ENCODE results near the gene TAF11L12. TPM values are rescaled to one million over a fixed set of nuclear protein-coding genes. Genes with fewer than 3 reads are reported as not detected.
"Not testable (repeated sequence)": the region's sequence is repeated elsewhere in the genome, so short reads cannot be mapped to it uniquely, and the experiment has no call there.

Gene TAF11L12
- not detected for total RNA-seq

DNA sequence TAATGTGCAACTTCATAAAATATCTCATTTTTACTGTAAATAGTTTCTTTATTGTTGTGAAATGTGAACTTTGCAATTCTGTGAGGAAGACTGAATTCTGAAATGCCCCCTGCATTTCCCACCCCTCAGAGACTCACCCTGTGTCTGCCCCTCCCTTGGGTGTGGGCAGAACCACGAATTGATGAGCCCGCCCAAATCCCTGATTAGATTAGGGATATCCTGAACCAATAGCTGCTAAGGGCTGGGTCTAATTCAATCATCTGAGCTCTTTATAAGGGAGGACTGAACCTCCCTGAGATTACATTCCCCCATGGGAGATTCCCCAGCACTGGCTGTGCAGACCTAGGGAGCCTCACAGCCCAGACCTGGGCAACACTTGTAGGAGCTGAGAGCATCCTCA, at the start of gene TAF11L12:
TSS of gene TAF11L12 (plus strand) at position 301 of the 400 bp plus-strand sequence.
- DNase-seq (ENCODE audit: low spot score) = not testable (repeated sequence)

DNA sequence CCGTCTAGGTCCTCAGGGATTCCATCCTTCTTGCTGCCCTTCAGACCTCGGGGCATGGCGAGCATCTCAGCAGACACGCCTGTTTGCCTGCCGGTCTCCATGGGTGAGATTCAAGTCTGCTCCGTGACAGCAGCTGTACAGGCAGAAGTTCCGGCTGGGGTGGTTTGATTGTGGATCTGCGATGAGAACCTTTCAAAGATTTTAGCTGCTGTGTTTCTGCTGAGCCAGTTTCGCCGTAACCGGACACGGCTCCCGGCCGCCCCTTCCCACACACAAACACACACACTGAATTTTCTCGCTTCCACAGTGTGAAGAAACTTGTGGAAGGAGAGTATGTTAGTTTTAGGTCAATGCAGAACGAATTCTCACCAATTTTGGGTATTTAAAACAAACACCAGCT, 24.5 kb upstream of the TAF11L12 start, which contains the start of gene TAF11L7:
TSS of gene TAF11L7 (minus strand) at position 101 of the 400 bp plus-strand sequence.
- not testable (repeated sequence) for DNase-seq (ENCODE audit: low spot score)

DNA sequence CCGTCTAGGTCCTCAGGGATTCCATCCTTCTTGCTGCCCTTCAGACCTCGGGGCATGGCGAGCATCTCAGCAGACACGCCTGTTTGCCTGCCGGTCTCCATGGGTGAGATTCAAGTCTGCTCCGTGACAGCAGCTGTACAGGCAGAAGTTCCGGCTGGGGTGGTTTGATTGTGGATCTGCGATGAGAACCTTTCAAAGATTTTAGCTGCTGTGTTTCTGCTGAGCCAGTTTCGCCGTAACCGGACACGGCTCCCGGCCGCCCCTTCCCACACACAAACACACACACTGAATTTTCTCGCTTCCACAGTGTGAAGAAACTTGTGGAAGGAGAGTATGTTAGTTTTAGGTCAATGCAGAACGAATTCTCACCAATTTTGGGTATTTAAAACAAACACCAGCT, 19.3 kb upstream of the TAF11L12 start, which contains the start of gene TAF11L8:
TSS of gene TAF11L8 (minus strand) at position 101 of the 400 bp plus-strand sequence.
- not testable (repeated sequence) for DNase-seq (ENCODE audit: low spot score)

DNA sequence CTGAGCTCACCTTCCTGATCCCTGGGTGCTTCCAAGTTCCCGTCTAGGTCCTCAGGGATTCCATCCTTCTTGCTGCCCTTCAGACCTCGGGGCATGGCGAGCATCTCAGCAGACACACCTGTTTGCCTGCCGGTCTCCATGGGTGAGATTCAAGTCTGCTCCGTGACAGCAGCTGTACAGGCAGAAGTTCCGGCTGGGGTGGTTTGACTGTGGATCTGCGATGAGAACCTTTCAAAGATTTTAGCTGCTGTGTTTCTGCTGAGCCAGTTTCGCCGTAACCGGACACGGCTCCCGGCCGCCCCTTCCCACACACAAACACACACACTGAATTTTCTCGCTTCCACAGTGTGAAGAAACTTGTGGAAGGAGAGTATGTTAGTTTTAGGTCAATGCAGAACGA, 15.9 kb upstream of the TAF11L12 start, which contains the start of gene TAF11L9:
TSS of gene TAF11L9 (minus strand) at position 140 of the 400 bp plus-strand sequence.
- not testable (repeated sequence) for DNase-seq (ENCODE audit: low spot score)

DNA sequence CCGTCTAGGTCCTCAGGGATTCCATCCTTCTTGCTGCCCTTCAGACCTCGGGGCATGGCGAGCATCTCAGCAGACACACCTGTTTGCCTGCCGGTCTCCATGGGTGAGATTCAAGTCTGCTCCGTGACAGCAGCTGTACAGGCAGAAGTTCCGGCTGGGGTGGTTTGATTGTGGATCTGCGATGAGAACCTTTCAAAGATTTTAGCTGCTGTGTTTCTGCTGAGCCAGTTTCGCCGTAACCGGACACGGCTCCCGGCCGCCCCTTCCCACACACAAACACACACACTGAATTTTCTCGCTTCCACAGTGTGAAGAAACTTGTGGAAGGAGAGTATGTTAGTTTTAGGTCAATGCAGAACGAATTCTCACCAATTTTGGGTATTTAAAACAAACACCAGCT, 12.5 kb upstream of the TAF11L12 start, which contains the start of gene TAF11L10:
TSS of gene TAF11L10 (minus strand) at position 101 of the 400 bp plus-strand sequence.
- DNase-seq (ENCODE audit: low spot score) = not testable (repeated sequence)

DNA sequence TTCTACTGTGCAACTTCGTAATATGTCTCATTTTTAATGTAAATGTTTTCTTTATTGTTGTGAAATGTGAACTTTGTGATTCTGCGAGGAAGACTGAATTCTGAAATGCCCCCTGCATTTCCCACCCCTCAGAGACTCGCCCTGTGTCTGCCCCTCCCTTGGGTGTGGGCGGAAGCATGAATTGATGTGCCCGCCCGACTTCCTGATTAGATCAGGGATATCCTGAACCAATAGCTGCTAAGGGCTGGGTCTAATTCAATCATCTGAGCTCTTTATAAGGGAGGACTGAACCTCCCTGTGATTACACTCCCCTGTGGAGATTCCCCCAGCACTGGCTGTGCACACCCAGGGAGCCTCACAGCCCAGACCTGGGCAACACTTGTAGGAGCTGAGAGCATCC, 6.3 kb upstream of the TAF11L12 start, which contains the start of gene TAF11L11:
TSS of gene TAF11L11 (plus strand) at position 304 of the 400 bp plus-strand sequence.
- DNase-seq (ENCODE audit: low spot score) = not testable (repeated sequence)

DNA sequence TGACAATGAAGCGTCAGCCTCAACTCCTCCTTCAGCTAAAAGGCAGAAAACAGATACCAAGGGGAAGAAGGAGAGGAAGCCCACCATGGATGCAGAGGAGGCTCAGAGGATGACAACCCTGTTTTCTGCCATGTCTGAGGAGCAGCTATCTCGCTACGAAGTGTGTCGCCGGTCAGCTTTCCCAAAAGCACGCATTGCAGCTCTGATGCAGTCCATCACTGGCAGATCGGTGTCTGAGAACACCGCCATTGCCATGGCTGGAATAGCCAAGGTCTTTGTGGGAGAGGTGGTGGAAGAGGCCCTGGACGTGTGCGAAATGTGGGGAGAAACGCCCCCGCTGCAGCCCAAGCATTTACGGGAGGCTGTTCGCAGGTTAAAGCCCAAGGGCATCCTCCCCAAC, 5.2 kb upstream of the TAF11L12 start:
- no peak for DNase-seq (ENCODE audit: low spot score)

DNA sequence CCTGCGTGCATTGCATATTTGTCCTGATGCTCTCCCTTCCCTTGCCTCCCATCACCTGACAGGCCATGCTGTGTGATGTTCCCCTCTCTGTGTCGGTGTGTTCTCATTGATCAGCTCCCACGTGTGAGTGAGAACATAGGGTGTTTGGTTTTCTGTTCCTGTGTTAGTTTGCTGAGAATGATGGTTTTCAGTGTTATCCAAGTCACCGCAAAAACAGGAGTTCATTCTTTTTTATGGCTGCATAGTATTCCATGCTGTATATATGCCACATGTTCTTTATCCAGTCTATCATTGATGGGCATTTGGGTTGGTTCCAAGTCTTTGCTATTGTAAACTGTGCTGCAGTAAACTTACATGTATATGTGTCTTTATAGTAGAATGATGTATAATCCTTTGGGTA, 2.7 kb upstream of the TAF11L12 start:
- DNase-seq (ENCODE audit: low spot score) = not testable (repeated sequence)

DNA sequence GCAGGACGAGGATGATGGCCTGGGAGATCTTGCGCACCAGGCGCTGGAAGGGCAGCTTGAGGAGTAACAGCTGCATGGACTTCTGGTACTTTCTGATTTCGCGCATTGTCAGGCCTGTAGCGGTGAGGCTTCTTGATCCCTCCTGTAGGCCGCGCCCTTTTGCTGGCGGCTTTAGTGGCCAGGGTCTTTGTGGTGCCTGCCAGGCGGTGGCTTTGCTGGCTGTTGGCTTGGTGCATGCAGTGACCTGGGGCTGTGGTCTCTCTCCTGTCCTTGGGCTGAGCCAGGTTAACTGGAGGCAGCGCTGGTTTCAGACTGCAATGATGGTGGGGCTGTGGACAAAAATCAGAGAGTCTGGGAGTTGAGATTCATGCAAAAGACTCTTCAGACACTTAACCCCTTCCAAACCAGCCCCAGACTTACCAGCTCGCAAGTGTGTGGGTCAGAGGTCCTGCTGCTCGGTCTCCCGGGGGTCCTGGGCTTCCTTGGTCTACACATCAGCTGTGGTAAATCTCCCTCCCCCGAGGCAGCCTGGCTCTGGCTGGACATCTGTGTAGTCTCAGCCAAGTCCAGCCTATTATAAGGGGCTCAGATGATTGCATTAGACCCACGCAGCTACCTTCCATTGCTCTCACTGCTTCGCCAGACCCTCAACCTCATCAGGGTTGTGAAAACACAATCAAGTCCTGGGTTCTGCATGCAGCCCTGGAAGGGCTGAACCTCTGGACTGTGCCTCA, 4.8 kb downstream of the TAF11L12 start:
- no peak for DNase-seq (ENCODE audit: low spot score)

DNA sequence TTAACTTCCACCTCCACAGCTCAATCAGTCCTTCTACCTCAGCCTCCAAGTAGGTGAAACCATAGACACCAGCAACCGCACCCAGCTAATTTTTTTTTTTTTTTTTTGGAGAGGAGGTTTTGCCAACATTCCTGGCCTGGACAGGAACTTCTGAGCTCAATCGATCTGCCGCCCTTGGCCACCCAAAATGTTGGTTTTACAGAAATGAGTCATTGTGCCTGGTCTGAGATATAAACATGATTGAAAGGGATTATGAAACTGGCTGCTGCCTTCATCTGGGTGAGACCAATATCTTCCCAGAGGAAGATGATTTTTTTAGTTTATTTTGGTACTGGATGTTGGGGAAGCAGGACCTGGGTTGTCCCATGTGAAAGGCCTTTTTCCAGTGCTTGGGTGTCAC, 9.2 kb downstream of the TAF11L12 start:
- DNase-seq (ENCODE audit: low spot score) = no peak

DNA sequence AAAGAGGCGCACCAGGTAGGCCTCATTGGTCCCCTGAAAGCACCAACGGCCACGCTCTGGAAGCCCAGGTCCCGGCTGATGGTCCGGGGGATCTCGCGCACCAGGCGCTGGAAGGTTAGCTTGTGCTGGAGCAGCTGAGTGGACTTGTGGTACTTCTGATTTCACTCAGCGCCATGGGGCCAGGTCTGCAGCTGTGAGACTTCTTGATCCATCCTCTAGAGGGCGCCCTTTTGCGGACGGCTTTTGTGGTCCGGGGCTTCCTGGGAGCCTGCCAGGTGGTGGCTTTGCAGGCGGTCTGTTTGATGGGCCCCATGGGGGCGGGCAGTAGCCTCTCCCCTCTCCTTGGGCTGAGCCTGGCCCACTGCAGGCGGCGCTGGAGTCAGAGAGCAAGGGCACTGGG, 10.4 kb downstream of the TAF11L12 start:
- no peak for DNase-seq (ENCODE audit: low spot score)

DNA sequence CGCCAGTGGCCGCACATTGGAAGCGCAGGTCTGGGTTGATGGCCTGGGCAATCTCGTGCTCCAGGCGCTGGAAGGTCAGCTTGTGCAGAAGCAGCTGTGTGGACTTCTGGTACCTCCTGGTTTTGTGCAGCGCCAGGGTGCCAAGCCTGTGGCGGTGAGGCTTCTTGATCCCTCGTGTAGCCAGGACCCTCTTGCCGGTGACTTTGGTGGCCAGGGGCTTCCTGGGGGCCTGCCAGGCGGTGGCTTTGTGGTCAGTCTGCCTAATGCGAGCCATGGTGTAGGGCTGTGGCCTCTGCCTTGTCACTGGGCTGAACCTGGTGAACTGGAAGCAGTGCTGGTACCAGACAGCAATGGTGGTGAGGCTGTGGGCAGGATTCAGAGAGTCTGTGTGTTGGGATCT, 15.5 kb downstream of the TAF11L12 start:
- DNase-seq (ENCODE audit: low spot score) = no peak

DNA sequence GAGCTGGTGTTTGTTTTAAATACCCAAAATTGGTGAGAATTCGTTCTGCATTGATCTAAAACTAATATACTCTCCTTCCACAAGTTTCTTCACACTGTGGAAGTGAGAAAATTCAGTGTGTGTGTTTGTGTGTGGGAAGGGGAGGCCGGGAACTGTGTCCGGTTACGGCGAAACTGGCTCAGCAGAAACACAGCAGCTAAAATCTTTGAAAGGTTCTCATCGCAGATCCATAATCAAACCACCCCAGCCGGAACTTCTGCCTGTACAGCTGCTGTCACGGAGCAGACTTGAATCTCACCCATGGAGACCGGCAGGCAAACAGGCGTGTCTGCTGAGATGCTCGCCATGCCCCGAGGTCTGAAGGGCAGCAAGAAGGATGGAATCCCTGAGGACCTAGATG, 21.6 kb downstream of the TAF11L12 start, which contains the start of gene TAF11L13:
TSS of gene TAF11L13 (plus strand) at position 301 of the 400 bp plus-strand sequence.
- DNase-seq (ENCODE audit: low spot score) = not testable (repeated sequence)

DNA sequence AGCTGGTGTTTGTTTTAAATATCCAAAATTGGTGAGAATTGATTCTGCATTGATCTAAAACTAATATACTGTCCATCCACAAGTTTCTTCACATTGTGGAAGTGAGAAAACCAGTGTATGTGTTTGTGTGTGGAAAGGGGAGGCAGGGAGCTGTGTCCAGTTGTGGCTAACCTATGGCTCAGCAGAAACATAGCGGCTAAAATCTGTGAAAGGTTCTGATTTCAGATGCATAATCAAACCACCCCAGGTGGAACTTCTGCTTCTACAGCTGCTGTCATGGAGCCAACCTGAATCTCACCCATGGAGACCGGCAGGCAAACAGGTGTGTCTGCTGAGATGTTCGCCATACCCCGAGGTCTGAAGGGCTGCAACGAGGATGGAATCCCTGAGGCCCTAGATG, 24.0 kb downstream of the TAF11L12 start, which contains the start of gene TAF11L14:
TSS of gene TAF11L14 (plus strand) at position 301 of the 400 bp plus-strand sequence.
- no peak for DNase-seq (ENCODE audit: low spot score)

DNA sequence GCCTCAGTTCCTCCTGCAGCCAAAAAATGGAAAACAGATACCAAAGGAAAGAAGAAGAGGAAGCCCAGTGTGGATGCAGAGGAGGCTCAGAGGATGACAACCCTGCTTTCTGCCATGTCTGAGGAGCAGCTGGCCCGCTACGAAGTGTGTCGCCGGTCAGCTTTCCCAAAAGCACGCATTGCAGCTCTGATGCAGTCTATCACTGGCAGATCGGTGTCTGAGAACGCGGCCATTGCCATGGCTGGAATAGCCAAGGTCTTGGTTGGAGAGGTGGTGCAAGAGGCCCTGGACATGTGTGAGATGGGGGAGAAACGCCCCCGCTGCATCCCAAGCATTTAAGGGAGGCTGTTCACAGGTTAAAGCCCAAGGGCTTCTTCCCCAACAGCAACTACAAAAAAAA, 39.0 kb downstream of the TAF11L12 start:
- DNase-seq (ENCODE audit: low spot score) = not testable (repeated sequence)

DNA sequence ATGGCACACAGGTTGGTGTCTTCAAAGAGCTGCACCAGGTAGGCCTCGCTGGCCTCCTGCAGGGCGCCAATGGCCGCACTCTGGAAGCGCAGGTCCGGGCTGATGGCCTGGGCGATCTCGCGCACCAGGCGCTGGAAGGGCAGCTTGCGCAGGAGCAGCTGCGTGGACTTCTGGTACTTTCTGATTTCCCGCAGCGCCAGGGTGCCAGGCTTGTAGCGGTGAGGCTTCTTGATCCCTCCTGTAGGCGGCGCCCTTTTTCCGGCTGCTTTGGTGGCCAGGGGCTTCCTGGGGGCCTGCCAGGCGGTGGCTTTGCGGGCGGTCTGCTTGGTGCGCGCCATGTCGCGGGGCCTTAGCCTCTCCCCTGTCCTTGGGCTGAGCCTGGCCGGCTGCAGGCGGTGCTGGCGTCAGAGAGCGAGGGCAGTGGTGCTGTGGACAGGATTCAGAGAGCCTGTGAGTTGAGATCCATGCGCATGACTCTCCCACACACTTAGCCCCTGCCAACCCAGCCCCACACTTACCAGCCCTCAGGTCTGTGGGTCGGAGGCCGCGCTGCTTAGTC, 45.1 kb downstream of the TAF11L12 start:
- DNase-seq (ENCODE audit: low spot score) = not testable (repeated sequence)

DNA sequence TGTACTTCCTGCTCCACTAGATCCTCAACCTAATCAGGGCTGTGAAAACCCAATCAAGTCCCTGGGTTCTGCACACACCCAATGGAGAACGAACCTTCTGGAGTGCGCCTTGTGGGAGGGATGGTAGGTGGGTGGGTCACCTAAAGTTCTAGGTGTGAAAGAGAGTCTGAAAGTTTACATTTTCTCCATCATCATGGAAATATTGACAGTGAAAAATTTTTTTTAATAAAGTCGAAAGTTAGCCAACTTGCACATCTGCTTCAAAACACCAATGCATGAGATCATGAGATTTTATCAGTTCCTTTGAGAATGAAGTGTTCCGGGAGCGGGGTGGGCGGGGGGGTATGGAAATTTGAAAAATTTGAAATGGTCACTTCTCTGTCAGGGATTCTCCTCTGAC, 45.7 kb downstream of the TAF11L12 start:
- DNase-seq (ENCODE audit: low spot score) = no peak

Other genes starting within 250 kb of the TAF11L12 start
- not detected for gene TAF11L2, start 112.2 kb upstream of the TAF11L12 start, total RNA-seq
- gene TAF11L3, start 92.0 kb upstream of the TAF11L12 start, total RNA-seq = not detected
- gene TAF11L4, start 88.6 kb upstream of the TAF11L12 start, total RNA-seq = not detected
- gene TAF11L5, start 85.2 kb upstream of the TAF11L12 start, total RNA-seq = not detected
- gene TAF11L6, start 81.7 kb upstream of the TAF11L12 start, total RNA-seq = not detected
- gene TAF11L7, start 24.6 kb upstream of the TAF11L12 start, total RNA-seq = not detected
- gene TAF11L8, start 19.4 kb upstream of the TAF11L12 start, total RNA-seq = not detected
- gene TAF11L9, start 16.0 kb upstream of the TAF11L12 start, total RNA-seq = not detected
- gene TAF11L10, start 12.6 kb upstream of the TAF11L12 start, total RNA-seq = not detected
- gene TAF11L11, start 6.2 kb upstream of the TAF11L12 start, total RNA-seq = not detected
- gene TAF11L13, start 21.7 kb downstream of the TAF11L12 start, total RNA-seq = not detected
- not detected for gene TAF11L14, start 24.1 kb downstream of the TAF11L12 start, total RNA-seq

Measured in ureter (tissue), 1 donor.